Measurements from ENCODE around the gene FUBP3.

Gene FUBP3

DNA sequence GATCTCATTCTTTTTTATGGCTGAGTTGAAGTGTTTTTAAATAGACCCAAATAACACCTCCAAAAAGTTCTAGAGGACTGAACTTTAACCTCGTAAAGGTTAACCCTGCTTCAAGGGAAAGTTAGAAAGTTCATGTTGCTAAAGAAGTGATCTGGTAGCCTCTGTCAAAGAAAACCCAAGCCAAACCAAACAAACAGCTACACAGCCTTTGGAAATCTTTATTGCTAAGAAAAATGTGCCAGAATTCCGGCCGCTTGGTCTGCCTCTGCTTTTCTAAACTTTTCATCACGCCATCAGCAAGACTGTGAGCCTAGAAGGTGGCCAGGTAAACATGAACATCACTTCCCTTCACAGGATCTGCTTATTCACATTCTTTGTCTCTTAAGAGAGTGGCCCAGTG lies 17.9 kb downstream of the FUBP3 start:
- H3K27me3 ChIP-seq = no peaks in the 10 kb centered on the region
- H3K4me1 ChIP-seq (ENCODE audit: control insufficient read depth in 1 of 2, insufficient read depth in 1 of 2, low read depth in 1 of 2, low read length in 1 of 2) = no peaks in the 10 kb centered on the region
- TF ChIP-seq, protein P1, sequence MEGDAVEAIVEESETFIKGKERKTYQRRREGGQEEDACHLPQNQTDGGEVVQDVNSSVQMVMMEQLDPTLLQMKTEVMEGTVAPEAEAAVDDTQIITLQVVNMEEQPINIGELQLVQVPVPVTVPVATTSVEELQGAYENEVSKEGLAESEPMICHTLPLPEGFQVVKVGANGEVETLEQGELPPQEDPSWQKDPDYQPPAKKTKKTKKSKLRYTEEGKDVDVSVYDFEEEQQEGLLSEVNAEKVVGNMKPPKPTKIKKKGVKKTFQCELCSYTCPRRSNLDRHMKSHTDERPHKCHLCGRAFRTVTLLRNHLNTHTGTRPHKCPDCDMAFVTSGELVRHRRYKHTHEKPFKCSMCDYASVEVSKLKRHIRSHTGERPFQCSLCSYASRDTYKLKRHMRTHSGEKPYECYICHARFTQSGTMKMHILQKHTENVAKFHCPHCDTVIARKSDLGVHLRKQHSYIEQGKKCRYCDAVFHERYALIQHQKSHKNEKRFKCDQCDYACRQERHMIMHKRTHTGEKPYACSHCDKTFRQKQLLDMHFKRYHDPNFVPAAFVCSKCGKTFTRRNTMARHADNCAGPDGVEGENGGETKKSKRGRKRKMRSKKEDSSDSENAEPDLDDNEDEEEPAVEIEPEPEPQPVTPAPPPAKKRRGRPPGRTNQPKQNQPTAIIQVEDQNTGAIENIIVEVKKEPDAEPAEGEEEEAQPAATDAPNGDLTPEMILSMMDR (IDR thresholded peaks at IDR 0.05) = no peak
- H3K36me3 ChIP-seq = peaks cover 40% of the 10 kb centered on the region
- H3K4me3 ChIP-seq (ENCODE audit: low read depth in 1 of 2, low read length in 1 of 2) = no peak overlapping the region
- H3K27ac ChIP-seq = no peak overlapping the region
- no peaks in the 10 kb centered on the region for H3K9me3 ChIP-seq

DNA sequence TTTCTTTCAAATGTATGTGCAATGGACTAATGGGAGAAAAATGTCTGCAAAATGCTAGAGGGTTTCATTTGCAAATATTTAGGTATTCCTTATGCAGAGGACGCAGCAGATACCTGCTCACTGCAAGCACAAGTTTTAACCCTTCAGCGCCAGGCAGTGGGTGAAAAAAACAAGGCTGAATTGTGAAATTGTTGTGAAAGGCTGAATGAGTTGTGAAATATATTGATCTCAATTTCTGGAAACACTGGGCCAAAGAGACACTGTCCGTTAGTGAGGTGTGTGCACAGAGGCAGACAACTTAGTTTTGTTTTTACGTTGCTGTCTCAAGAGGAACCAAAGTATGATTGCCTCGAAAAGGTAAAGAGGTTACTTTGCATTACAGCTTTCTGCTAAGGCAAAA lies 18.8 kb downstream of the FUBP3 start:
- peaks cover 42% of the 10 kb centered on the region for H3K36me3 ChIP-seq
- TF ChIP-seq, protein P1 (IDR thresholded peaks at IDR 0.05) = no peak

DNA sequence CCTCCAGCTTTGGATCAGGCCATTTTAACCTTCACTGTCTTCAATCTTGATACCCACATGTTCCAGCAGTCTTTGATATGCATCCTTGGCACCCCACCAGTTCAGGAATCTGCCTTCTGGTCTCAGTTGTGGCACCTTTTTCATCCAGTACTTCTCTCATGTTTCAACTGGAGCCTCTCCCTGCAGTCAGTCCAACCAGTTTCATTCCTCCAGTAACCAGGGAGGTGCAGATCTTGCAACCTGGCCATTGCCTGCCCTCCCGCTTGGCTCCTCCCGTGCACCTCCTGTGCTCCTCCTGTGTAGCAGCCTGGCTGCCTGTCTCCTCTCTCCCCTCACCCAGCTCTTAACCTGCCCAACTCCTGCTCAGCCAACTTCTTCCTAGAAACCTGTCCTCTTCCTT lies 20.2 kb downstream of the FUBP3 start:
- Histone ChIP-seq H3K4me1 (ENCODE audit: control insufficient read depth in 1 of 2, insufficient read depth in 1 of 2, low read depth in 1 of 2, low read length in 1 of 2) (no peaks in the 10 kb centered on the region), H3K27me3 (no peaks in the 10 kb centered on the region), H3K4me3 (ENCODE audit: low read depth in 1 of 2, low read length in 1 of 2) (no peak overlapping the region), H3K9me3 (no peaks in the 10 kb centered on the region), H3K36me3 (peaks cover 45% of the 10 kb centered on the region), H3K27ac (no peak overlapping the region)
- TF ChIP-seq, protein P1 (IDR thresholded peaks at IDR 0.05) = no peak

More for the DNA sequence above, 18.8 kb downstream of the FUBP3 start:
- Histone ChIP-seq H3K4me1 (ENCODE audit: control insufficient read depth in 1 of 2, insufficient read depth in 1 of 2, low read depth in 1 of 2, low read length in 1 of 2) (no peaks in the 10 kb centered on the region), H3K4me3 (ENCODE audit: low read depth in 1 of 2, low read length in 1 of 2) (no peak overlapping the region), H3K27ac (no peak overlapping the region), H3K9me3 (no peaks in the 10 kb centered on the region), H3K27me3 (no peaks in the 10 kb centered on the region)

DNA sequence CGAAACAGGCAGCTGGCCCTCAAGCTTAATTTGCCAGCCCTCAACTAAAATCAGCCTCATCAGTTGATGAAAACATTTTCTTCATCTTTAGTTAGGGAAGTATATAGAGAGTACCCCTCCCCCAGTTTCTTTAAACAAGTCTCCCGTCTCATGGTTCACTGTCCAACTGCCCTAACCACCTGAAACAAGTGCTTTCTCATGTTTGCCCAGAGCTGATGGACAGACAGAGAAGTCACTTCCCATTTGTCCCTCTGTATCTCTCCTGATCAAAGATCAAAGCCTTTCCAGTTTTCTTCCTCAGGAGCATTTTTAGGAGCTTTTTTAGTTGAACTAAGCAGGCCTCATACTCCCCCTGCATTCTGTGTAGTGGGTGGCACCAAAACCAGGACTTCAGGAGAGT lies 21.7 kb downstream of the FUBP3 start:
- H3K36me3 ChIP-seq = peaks cover 36% of the 10 kb centered on the region
- TF ChIP-seq, protein P1 (IDR thresholded peaks at IDR 0.05) = no peak
- no peaks in the 10 kb centered on the region for H3K27me3 ChIP-seq
- H3K4me1 ChIP-seq (ENCODE audit: control insufficient read depth in 1 of 2, insufficient read depth in 1 of 2, low read depth in 1 of 2, low read length in 1 of 2) = no peaks in the 10 kb centered on the region
- no peak overlapping the region for H3K27ac ChIP-seq
- H3K9me3 ChIP-seq = no peaks in the 10 kb centered on the region
- H3K4me3 ChIP-seq (ENCODE audit: low read depth in 1 of 2, low read length in 1 of 2) = no peak overlapping the region

DNA sequence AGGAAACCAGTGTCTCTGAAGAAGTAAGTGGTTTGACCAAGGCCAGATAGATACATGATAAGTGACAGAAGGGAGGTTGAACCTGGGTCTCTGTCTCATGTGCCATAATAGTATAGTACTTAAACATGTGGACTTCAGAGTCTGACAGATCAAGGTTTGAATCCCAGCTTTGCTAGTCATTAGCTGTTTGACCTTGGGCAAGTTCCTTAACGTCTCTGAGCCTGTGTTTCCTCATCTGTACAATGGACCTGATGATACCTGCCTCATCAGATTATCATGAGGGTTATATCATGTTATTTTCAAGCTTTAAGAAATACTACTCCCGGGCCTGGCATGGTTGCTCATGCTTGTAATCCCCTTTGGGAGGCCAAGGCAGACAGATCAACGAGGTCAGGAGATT lies 24.9 kb downstream of the FUBP3 start:
- Histone ChIP-seq H3K27ac (no peak overlapping the region), H3K36me3 (peaks cover 26% of the 10 kb centered on the region)
- TF ChIP-seq, protein P1 (IDR thresholded peaks at IDR 0.05) = no peak

More for the DNA sequence above, 24.9 kb downstream of the FUBP3 start:
- H3K9me3 ChIP-seq = no peaks in the 10 kb centered on the region
- no peaks in the 10 kb centered on the region for H3K27me3 ChIP-seq
- no peaks in the 10 kb centered on the region for H3K4me1 ChIP-seq (ENCODE audit: control insufficient read depth in 1 of 2, insufficient read depth in 1 of 2, low read depth in 1 of 2, low read length in 1 of 2)
- no peak overlapping the region for H3K4me3 ChIP-seq (ENCODE audit: low read depth in 1 of 2, low read length in 1 of 2)

Data from neutrophil (primary cell).